ENCODE data around the gene LBR.

Gene LBR

GRCh38 chr1:225451340-225451739 lies 23.5 kb upstream of the LBR start:
- no peak overlapping the region for H2AFZ ChIP-seq (ENCODE audit: low read depth, low read length, severe bottlenecking)
- no peaks in the 10 kb centered on the region for H4K20me1 ChIP-seq (ENCODE audit: low read depth, low read length)
- no peak overlapping the region for H3K4me3 ChIP-seq (ENCODE audit: insufficient read depth, low read length, poor library complexity, severe bottlenecking)
- H3K9me3 ChIP-seq (ENCODE audit: insufficient read depth, low read length) = no peaks in the 10 kb centered on the region
- TF ChIP-seq EZH2phosphoT487 (conservative IDR thresholded peaks at IDR 0.05; ENCODE audit: low read length) = no peak
- TF ChIP-seq CTCF (IDR thresholded peaks at IDR 0.05; ENCODE audit: insufficient read depth, low read length, poor library complexity, severe bottlenecking) = no peak
- H3K36me3 ChIP-seq (ENCODE audit: low read length) = no peaks in the 10 kb centered on the region
- no peaks in the 10 kb centered on the region for H3K9me2 ChIP-seq (replicated peaks; ENCODE audit: insufficient read depth, low read length)
- no peak overlapping the region for H3K27ac ChIP-seq (ENCODE audit: low read depth, low read length)
- H3K27me3 ChIP-seq (ENCODE audit: low read length) = no peaks in the 10 kb centered on the region
- H3K79me2 ChIP-seq (ENCODE audit: insufficient read depth, low read length) = no peaks in the 10 kb centered on the region
- H3K4me2 ChIP-seq (ENCODE audit: low read depth, low read length, poor library complexity, severe bottlenecking) = no peak overlapping the region
- H3F3A ChIP-seq (ENCODE audit: insufficient read depth) = no peaks in the 10 kb centered on the region
- no peak overlapping the region for H3K9ac ChIP-seq (ENCODE audit: low read length)

- Histone ChIP-seq H3K36me3 (ENCODE audit: low read length) (no peaks in the 10 kb centered on the region), H4K20me1 (ENCODE audit: low read depth, low read length) (no peaks in the 10 kb centered on the region), H3K9me2 (replicated peaks; ENCODE audit: insufficient read depth, low read length) (no peaks in the 10 kb centered on the region), H3K9ac (ENCODE audit: low read length) (no peak overlapping the region), H3F3A (ENCODE audit: insufficient read depth) (no peaks in the 10 kb centered on the region), H3K27me3 (ENCODE audit: low read length) (no peaks in the 10 kb centered on the region), H3K4me3 (ENCODE audit: insufficient read depth, low read length, poor library complexity, severe bottlenecking) (no peak overlapping the region), H2AFZ (ENCODE audit: low read depth, low read length, severe bottlenecking) (no peak overlapping the region), H3K27ac (ENCODE audit: low read depth, low read length) (no peak overlapping the region), H3K79me2 (ENCODE audit: insufficient read depth, low read length) (no peaks in the 10 kb centered on the region), H3K4me2 (ENCODE audit: low read depth, low read length, poor library complexity, severe bottlenecking) (no peak overlapping the region), H3K9me3 (ENCODE audit: insufficient read depth, low read length) (no peaks in the 10 kb centered on the region)
- TF ChIP-seq EZH2phosphoT487 (conservative IDR thresholded peaks at IDR 0.05; ENCODE audit: low read length) (no peak), CTCF (IDR thresholded peaks at IDR 0.05; ENCODE audit: insufficient read depth, low read length, poor library complexity, severe bottlenecking) (no peak)
Observed at GRCh38 chr1:225450491-225451191, 22.8 kb upstream of the LBR start.

- Histone ChIP-seq H3K9me3 (ENCODE audit: insufficient read depth, low read length) (no peaks in the 10 kb centered on the region), H3K27ac (ENCODE audit: low read depth, low read length) (no peak overlapping the region), H3F3A (ENCODE audit: insufficient read depth) (no peaks in the 10 kb centered on the region), H3K27me3 (ENCODE audit: low read length) (no peaks in the 10 kb centered on the region), H2AFZ (ENCODE audit: low read depth, low read length, severe bottlenecking) (no peak overlapping the region), H3K9ac (ENCODE audit: low read length) (no peak overlapping the region), H3K9me2 (replicated peaks; ENCODE audit: insufficient read depth, low read length) (no peaks in the 10 kb centered on the region), H3K36me3 (ENCODE audit: low read length) (no peaks in the 10 kb centered on the region), H3K4me3 (ENCODE audit: insufficient read depth, low read length, poor library complexity, severe bottlenecking) (no peak overlapping the region), H4K20me1 (ENCODE audit: low read depth, low read length) (no peaks in the 10 kb centered on the region), H3K79me2 (ENCODE audit: insufficient read depth, low read length) (no peaks in the 10 kb centered on the region), H3K4me2 (ENCODE audit: low read depth, low read length, poor library complexity, severe bottlenecking) (no peak overlapping the region)
- TF ChIP-seq CTCF (IDR thresholded peaks at IDR 0.05; ENCODE audit: insufficient read depth, low read length, poor library complexity, severe bottlenecking) (no peak), EZH2phosphoT487 (conservative IDR thresholded peaks at IDR 0.05; ENCODE audit: low read length) (no peak)
Observed at GRCh38 chr1:225449774-225450173, 21.9 kb upstream of the LBR start.
